NAMALWA (cell line): ENCODE measurements around the gene PSAPL1.
"Not testable (repeated sequence)": the region's sequence is repeated elsewhere in the genome, so short reads cannot be mapped to it uniquely, and the experiment has no call there.

Experiments
- DNase-seq: peaks from one replicate; pipeline ENCODE4 v3.0.0-alpha.2; 2015; ENCODE audit warnings: low spot score

The PSAPL1 gene

GRCh38 chr4:7458066-7458425 is 23.3 kb upstream of the PSAPL1 start:
- no peak for DNase-seq

- DNase-seq, result no peak
Measured at GRCh38 chr4:7457201-7458065, 22.7 kb upstream of the PSAPL1 start.

DNA sequence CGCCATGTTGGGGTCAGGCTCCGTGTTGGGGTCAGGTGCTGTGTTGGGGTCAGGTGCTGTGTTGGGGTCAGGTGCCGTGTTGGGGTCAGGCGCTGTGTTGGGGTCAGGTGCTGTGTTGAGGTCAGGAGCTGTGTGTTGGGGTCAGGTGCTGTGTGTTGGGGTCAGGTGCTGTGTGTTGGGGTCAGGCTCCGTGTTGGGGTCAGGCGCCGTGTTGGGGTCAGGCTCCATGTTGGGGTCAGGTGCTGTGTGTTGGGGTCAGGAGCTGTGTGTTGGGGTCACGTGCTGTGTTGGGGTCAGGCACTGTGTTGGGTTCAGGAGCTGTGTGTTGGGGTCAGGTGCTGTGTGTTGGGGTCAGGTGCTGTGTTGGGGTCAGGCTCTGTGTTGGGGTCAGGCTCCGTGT is 18.1 kb upstream of the PSAPL1 start:
- DNase-seq, result not testable (repeated sequence)

DNA sequence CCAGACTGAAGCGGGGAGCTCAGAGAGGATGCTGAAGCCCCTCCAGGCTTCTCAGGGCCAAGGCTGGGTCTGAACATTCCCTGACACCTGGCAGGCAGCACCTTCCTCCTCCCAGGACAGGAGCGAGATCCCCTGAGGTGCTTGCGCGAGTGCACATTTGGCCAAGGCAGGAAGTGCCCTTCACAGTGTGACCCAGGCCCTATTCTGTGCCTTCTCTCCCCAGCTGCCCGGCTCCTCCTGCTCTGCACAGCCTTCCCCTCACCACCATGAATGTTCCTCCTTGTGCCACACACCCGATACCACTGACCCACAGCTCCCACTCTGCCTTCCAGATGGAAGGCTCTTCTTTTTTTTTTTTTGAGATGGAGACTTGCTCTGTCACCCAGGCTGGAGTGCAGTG is 17.1 kb upstream of the PSAPL1 start:
- no peak for DNase-seq

GRCh38 chr4:7451434-7451789 is 16.7 kb upstream of the PSAPL1 start:
- no peak for DNase-seq

- DNase-seq, result no peak
Measured at GRCh38 chr4:7450775-7451433, 16.2 kb upstream of the PSAPL1 start.

DNA sequence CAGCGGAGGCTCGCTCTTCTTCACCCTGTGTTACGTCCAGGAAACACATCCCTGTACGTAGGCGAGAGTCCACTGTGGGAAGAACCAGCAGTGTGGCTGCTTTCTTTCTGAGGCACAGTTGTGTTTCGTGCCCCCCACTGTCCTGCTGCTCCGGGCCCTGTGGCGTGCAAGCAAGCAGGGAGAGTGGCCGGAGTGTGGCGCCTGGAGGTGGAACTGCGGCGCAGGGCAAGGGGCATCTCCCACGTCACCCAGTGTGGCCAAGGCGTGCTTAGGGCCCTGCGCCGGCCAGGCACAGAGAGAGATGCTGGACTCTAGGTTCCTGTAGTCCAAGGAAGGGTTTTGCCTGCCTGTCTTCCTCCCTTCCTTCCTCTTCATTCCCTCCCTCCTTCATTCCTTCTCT is 13.3 kb upstream of the PSAPL1 start:
- no peak for DNase-seq

DNA sequence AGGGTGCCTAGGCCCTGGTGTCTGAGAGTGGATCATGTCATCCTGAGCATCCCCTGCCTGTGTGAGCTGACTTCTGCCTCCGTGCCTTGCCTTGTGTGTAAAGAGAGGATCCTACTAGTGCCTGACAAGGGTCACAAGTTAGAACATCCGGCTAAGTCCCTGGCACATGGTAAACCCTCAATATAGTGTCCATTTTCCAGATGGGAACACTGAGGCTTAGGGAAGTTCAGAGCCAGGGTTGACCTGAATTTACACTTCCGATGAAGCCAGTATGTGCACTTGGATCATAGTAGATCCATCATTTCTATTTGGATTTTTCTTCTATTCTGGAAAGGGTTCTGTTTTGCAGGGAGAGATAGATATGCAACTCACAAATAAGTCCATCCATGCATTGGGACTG is 12.5 kb upstream of the PSAPL1 start:
- no peak for DNase-seq

DNA sequence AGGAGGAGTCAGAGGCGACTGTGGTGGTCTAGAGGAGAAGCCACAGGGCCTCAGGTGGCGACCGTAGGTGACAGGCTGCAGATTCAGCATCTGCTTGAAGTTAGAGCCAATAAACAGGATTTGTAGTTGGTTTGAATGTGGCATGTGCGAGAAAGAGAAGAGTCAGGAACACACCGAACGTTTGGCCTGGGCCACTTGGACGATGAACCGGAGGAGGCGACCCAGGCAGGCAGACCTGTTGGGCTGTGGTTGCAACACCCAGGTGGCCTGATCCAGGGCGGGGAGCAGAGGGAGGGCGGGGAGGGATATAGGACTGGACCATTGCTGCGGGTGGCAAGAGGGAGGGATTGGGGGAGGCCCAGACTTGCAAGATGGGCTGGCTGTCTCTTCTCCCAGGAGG is 10.0 kb upstream of the PSAPL1 start:
- DNase-seq, result no peak

DNA sequence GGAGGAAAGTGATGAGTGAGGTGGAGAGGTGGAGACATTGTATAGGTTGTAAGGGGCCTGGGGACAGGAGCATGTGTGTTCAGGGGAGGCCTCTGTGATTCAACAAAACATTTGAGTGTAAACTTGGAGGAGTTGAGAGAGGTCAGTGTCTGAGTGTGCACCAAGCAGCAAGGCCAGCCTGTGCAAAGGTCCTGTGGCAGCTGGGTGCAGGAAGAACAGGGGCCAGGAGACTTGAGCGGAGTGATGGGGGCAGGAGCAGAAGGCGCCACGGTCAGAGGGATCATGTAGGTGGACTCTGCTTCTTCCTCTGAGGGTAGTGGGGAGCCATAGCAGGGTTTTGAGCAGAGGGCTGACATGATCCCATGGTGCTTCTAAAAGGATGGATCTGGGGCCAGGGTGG is 9.6 kb upstream of the PSAPL1 start:
- DNase-seq, result no peak

- no peak for DNase-seq
Measured at GRCh38 chr4:7442574-7443162, 7.9 kb upstream of the PSAPL1 start.

DNA sequence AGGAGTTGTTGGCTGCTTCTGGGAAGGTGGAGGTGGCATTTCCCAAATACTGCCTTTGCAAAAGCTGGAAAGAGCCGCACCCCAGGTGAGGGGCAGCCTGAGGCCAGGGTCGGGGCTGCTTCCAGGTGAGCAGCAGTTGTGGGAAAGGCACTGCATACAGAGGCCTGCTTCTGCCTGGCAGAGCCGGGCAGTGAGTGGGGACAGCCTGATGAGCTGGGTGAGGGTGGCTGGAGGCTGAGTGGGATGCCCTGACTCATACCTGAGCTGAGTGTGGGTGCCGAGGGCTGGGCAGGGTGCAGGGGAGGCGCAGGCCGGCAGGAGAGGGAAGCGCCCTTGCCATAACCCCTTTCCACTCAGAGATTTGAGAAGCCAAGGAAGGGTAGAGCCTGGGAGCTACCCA is 6.5 kb upstream of the PSAPL1 start:
- DNase-seq, result no peak

GRCh38 chr4:7439699-7440098 is 5.0 kb upstream of the PSAPL1 start:
- DNase-seq, result no peak

DNA sequence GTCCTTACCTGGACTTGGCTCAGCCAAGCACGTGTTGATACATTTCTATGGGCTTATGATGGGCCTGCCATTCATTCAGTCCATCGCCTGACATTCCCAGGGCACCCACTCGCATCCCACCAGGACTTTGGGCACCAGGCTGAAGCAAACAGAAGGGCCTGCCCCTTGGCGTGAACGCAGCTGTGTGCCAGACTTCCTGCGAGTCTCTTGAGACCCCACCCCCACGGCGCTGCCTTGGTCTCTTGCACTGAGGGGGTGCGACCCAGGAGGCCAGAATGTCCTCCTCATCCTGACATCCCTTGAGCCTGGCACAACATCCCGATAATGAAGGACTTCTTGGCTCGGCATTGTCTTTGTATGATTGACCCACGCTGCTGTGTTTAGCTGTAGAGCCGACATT is 1.5 kb upstream of the PSAPL1 start:
- DNase-seq, result no peak

GRCh38 chr4:7435471-7436061 is 836 bp upstream of the PSAPL1 start:
- no peak for DNase-seq

DNA sequence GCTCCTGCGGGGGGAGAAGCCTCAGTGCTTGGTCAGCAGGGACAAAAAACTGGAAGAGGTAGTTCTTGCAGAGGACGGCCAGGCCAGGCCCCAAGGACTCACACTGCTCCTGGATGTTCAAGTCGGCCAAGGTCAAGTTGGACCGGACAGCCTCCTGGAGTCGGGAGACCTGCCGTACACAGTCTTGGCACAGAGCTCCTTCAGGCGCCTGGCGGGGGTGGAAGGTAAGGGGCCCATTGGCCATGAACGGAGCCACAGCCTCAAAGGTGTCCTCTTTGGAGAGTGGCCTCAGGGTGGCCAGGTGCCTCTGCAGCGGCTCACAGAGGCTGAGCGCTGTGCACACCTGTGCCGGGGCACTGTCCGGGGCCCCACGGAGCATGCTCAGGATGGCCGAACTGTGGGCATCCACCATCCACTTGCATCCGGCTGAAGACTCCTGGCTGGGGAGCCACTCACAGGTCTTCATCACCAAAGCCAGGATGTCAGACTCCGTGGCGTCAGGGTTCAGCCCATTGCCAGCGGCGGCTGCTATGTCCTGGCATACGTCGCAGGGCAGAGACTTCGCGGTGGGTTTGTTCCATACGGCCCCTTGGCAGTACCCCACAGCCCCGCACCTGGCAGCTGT is 477 bp downstream of the PSAPL1 start:
- DNase-seq, result no peak

DNA sequence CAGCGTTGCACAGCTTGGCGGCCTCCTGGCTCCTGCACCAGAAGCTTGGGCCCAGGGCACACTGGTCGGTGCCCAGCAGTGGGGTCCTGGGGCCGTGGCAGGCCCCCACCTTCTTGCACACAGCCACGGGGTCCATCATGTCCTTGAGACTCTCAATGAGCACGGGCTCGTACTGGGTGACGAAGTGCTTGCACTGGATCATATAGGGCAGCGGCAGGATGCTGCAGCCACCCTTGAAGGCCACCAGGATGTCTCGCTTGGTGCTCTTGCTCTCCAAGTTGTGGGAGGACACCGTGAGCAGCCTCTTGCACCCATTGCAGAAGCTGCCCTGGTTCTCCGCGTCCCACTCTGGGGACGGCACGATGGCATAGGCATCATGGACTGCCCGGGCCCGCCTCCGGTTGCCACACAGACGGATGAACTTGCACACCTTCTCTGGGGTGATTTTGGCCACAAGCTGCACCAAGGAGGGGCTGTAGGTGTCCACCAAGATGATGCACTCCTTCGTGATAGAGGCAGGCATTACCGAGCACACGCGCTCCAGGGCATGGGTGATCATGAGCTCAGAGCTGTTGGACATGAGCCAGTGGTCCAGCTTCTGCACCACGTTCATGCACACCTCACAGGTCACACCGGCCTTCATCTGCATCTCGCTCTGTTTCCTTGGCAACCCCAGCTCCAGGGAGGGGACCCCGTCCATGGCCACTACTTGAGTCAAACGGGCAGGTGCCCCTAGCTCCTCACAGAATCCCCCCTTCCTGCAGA is 1.2 kb downstream of the PSAPL1 start:
- no peak for DNase-seq

GRCh38 chr4:7432531-7433375 is 2.0 kb downstream of the PSAPL1 start:
- DNase-seq, result no peak

DNA sequence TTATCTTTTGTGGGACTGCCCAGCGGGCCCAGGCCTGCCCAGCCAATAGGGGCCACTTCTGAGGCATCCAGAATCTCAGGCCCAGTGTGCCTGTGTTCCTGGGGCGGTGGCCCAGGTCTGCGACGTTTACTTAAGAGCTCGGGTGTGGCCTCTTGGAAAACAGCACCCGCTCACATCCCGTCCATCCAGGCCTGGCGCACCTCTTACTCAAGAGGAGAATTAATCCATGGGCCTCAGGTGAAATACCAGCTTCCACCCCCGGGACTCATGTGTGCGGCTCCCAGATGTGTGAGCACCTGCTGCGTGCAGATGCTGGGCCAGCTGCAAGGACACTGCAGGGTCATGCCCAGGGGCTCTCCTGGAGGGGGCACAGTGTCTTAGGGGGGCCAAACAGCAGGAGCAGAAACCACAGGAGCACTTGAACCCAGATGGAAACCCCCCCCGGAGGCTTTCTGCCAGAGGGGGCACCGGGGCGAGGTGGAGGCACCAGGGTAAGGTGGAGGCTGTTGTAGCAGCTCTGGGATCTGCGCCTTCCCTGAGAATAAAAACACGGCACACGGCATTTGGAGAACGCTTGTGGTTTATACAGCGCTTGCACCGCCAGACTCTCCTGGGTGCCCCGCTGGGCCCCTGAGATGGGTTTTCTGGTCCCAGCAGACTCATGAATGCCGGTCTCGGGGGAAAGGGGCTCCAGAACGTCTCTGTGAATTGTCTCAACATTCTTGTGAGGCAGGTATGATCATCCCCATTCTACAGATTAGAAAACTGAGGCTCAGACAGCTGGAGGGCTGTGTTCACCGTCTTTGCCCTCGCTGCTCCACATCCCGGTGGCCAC is 2.8 kb downstream of the PSAPL1 start:
- no peak for DNase-seq
